ENCODE measurements around the gene RANGRF. TPM values are rescaled to one million over a fixed set of nuclear protein-coding genes. Genes with fewer than 3 reads are reported as not detected.

Gene RANGRF, protein sequence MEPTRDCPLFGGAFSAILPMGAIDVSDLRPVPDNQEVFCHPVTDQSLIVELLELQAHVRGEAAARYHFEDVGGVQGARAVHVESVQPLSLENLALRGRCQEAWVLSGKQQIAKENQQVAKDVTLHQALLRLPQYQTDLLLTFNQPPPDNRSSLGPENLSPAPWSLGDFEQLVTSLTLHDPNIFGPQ
- polyA plus RNA-seq (2012; rRNA removed): 47.3 and 55.9 TPM in 2 replicates
- 32.3 and 39.9 TPM in 2 replicates for polyA plus RNA-seq (2012; cell fraction: cytosol; rRNA removed)
- 65.4 and 76.4 TPM in 2 replicates for polyA plus RNA-seq (2012; cell fraction: nucleus; rRNA removed)

DNA sequence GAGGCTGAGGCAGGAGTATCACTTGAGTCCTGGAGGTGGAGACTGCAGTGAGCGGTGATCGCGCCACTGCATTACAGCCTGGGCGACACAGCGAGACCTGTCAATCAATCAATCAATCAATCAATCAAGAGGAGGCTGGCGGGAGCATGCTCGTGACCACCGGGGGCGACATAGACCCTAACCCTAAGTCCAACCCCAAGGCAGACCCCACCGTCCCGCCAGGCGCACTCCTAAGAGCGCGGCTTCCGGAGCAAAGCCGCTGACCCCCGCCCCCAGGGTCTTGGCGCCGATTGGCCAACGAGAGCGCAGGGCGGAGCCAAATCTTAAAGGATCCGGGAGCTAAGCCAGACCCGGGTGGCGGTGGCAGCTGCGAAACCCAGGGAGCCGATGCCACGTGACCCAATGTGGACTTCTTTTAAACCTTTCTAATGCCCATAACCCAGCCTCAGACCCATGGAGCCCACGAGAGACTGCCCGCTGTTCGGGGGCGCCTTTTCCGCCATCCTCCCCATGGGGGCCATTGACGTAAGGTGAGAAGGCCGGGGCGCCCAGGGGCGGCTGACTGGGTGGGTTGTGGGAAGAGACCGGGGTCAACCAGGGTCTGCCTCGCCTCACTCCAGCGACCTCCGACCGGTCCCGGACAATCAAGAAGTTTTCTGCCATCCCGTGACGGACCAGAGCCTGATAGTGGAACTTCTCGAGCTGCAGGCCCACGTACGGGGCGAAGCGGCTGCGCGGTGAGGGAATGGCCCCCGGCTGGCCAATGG is at the start of gene RANGRF:
RANGRF (plus strand) TSS at position 335 of the 767 bp plus-strand sequence; CDS start at position 454, 119 bp downstream.
- no peaks in the 10 kb centered on the region for H3K9me3 ChIP-seq
- peak within 1 kb of the TSS; percentile 99 for H3K4me2 ChIP-seq
- peak within 1 kb of the TSS; percentile 91 for H3K9ac ChIP-seq
- H3K4me3 ChIP-seq (ENCODE audit: low read depth in 2 of 2, low read length in 1 of 2): peak within 1 kb of the TSS; percentile 57 to 95
- peak within 1 kb of the TSS; percentile 85 to 89 for H3K27ac ChIP-seq (ENCODE audit: low read depth in 2 of 2, low read length in 1 of 2)
- peaks cover 5 to 19% of the 10 kb centered on the region in 2 experiments; a peak in 1 of 4 replicates for H3K4me1 ChIP-seq (ENCODE audit: control insufficient read depth in 1 of 2, insufficient read depth in 2 of 2, low read depth in 1 of 2, low read length in 1 of 2)
- H3K79me2 ChIP-seq (ENCODE audit: insufficient read depth): peaks cover 3% of the 10 kb centered on the region
- no peaks in the 10 kb centered on the region for H3K9me2 ChIP-seq
- ChIA-PET CTCF (interaction anchor here (1.0 to 1.4 kb wide), 2 partner anchors 62 to 170 kb away, joined by 4 to 6 read pairs; partner anchors contain the start of gene ALOXE3), POLR2A (interaction anchor here (0.6 to 1.3 kb wide), 4 partner anchors 12 to 67 kb away, joined by 3 to 9 read pairs (median 4); partner anchors contain the start of gene CTC1)
- 0% methylated on average over 12 of the region's 53 CpGs for WGBS (ENCODE audit: low lambda C conversion rate)
- H3K36me3 ChIP-seq (replicated peaks in 1 of 2; ENCODE audit: control insufficient read depth in 1 of 2, insufficient read depth in 2 of 2, low read length in 1 of 2): no peaks in the 10 kb centered on the region
- peak; percentile 97 for DNase-seq
- peak within 1 kb of the TSS; percentile 76 for H2AFZ ChIP-seq (ENCODE audit: low read depth)
- H3K27me3 ChIP-seq (ENCODE audit: insufficient read depth): no peaks in the 10 kb centered on the region
- no peaks in the 10 kb centered on the region for H3F3A ChIP-seq (replicated peaks; ENCODE audit: insufficient read depth)
- H4K20me1 ChIP-seq (ENCODE audit: insufficient read depth): no peaks in the 10 kb centered on the region
- TF ChIP-seq TEAD4 (IDR thresholded peaks at IDR 0.05; ENCODE audit: borderline replicate concordance, insufficient read depth) (no peak), GATA2 (CRISPR knock-in tag; IDR thresholded peaks at IDR 0.05) (no peak), SMC3 (IDR thresholded peaks at IDR 0.05; ENCODE audit: low read depth, low read length) (no peak), EZH2phosphoT487 (IDR thresholded peaks at IDR 0.05; ENCODE audit: borderline replicate concordance, low read depth) (no peak), FOXM1 (IDR thresholded peaks at IDR 0.05; ENCODE audit: low read depth) (no peak), YY1 (IDR thresholded peaks at IDR 0.05; ENCODE audit: low read depth) (peak; percentile 59; the same call in 1 of the 2 replicates), RAD21 (IDR thresholded peaks at IDR 0.05; ENCODE audit: low read length) (no peak), EP300 (IDR thresholded peaks at IDR 0.05; ENCODE audit: borderline replicate concordance in 1 of 2, low read depth in 1 of 2, low read length in 1 of 2) (no peak), POLR2AphosphoS5 (IDR thresholded peaks at IDR 0.05; ENCODE audit: low read depth, low read length) (peak; percentile 77; the same call in 1 of the 2 replicates), NRF1 (IDR thresholded peaks at IDR 0.05; ENCODE audit: low read depth, low read length) (peak; percentile 25; the same call in 1 of the 2 replicates), GABPA (IDR thresholded peaks at IDR 0.05; ENCODE audit: low read depth) (peak; percentile 43), RFX5 (IDR thresholded peaks at IDR 0.05; ENCODE audit: low read length) (no peak), RXRA (IDR thresholded peaks at IDR 0.05; ENCODE audit: borderline replicate concordance, low read depth) (no peak), FOSL2 (IDR thresholded peaks at IDR 0.05; ENCODE audit: borderline replicate concordance, low read depth) (no peak), MXI1 (IDR thresholded peaks at IDR 0.05; ENCODE audit: low read depth, low read length) (no peak; the same call in none of the 2 replicates), NFIC (IDR thresholded peaks at IDR 0.05; ENCODE audit: borderline replicate concordance) (no peak; the same call in 1 of the 2 replicates), USF1 (IDR thresholded peaks at IDR 0.05; ENCODE audit: borderline replicate concordance, low read depth) (peak; percentile 88), ELF1 (IDR thresholded peaks at IDR 0.05) (no peak)
- TF ChIP-seq, protein P1, sequence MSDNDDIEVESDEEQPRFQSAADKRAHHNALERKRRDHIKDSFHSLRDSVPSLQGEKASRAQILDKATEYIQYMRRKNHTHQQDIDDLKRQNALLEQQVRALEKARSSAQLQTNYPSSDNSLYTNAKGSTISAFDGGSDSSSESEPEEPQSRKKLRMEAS (IDR thresholded peaks at IDR 0.05; ENCODE audit: low read depth): peak; percentile 82
- TF ChIP-seq, protein P2, sequence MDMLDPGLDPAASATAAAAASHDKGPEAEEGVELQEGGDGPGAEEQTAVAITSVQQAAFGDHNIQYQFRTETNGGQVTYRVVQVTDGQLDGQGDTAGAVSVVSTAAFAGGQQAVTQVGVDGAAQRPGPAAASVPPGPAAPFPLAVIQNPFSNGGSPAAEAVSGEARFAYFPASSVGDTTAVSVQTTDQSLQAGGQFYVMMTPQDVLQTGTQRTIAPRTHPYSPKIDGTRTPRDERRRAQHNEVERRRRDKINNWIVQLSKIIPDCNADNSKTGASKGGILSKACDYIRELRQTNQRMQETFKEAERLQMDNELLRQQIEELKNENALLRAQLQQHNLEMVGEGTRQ (IDR thresholded peaks at IDR 0.05; ENCODE audit: borderline replicate concordance, low read depth, low read length): peak; percentile 38; the same call in 1 of the 2 replicates
- TF ChIP-seq, protein P3, sequence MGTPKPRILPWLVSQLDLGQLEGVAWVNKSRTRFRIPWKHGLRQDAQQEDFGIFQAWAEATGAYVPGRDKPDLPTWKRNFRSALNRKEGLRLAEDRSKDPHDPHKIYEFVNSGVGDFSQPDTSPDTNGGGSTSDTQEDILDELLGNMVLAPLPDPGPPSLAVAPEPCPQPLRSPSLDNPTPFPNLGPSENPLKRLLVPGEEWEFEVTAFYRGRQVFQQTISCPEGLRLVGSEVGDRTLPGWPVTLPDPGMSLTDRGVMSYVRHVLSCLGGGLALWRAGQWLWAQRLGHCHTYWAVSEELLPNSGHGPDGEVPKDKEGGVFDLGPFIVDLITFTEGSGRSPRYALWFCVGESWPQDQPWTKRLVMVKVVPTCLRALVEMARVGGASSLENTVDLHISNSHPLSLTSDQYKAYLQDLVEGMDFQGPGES (IDR thresholded peaks at IDR 0.05; ENCODE audit: low read depth, low read length): no peak
- TF ChIP-seq, protein P4, sequence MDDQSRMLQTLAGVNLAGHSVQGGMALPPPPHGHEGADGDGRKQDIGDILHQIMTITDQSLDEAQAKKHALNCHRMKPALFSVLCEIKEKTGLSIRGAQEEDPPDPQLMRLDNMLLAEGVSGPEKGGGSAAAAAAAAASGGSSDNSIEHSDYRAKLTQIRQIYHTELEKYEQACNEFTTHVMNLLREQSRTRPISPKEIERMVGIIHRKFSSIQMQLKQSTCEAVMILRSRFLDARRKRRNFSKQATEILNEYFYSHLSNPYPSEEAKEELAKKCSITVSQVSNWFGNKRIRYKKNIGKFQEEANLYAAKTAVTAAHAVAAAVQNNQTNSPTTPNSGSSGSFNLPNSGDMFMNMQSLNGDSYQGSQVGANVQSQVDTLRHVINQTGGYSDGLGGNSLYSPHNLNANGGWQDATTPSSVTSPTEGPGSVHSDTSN (IDR thresholded peaks at IDR 0.05): peak; percentile 96
- TF ChIP-seq, protein P5, sequence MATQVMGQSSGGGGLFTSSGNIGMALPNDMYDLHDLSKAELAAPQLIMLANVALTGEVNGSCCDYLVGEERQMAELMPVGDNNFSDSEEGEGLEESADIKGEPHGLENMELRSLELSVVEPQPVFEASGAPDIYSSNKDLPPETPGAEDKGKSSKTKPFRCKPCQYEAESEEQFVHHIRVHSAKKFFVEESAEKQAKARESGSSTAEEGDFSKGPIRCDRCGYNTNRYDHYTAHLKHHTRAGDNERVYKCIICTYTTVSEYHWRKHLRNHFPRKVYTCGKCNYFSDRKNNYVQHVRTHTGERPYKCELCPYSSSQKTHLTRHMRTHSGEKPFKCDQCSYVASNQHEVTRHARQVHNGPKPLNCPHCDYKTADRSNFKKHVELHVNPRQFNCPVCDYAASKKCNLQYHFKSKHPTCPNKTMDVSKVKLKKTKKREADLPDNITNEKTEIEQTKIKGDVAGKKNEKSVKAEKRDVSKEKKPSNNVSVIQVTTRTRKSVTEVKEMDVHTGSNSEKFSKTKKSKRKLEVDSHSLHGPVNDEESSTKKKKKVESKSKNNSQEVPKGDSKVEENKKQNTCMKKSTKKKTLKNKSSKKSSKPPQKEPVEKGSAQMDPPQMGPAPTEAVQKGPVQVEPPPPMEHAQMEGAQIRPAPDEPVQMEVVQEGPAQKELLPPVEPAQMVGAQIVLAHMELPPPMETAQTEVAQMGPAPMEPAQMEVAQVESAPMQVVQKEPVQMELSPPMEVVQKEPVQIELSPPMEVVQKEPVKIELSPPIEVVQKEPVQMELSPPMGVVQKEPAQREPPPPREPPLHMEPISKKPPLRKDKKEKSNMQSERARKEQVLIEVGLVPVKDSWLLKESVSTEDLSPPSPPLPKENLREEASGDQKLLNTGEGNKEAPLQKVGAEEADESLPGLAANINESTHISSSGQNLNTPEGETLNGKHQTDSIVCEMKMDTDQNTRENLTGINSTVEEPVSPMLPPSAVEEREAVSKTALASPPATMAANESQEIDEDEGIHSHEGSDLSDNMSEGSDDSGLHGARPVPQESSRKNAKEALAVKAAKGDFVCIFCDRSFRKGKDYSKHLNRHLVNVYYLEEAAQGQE (IDR thresholded peaks at IDR 0.05; ENCODE audit: low read depth, low read length): no peak

Measured in SK-N-SH (cell line).